ENCODE data around the gene SYS1. TPM values are rescaled to one million over a fixed set of nuclear protein-coding genes. Genes with fewer than 3 reads are reported as not detected.

Gene SYS1
- total and polyA plus RNA-seq, 2 donors (not counting 1 experiment from before 2014, with no cell fraction given): 25.3 to 57.7 TPM

DNA sequence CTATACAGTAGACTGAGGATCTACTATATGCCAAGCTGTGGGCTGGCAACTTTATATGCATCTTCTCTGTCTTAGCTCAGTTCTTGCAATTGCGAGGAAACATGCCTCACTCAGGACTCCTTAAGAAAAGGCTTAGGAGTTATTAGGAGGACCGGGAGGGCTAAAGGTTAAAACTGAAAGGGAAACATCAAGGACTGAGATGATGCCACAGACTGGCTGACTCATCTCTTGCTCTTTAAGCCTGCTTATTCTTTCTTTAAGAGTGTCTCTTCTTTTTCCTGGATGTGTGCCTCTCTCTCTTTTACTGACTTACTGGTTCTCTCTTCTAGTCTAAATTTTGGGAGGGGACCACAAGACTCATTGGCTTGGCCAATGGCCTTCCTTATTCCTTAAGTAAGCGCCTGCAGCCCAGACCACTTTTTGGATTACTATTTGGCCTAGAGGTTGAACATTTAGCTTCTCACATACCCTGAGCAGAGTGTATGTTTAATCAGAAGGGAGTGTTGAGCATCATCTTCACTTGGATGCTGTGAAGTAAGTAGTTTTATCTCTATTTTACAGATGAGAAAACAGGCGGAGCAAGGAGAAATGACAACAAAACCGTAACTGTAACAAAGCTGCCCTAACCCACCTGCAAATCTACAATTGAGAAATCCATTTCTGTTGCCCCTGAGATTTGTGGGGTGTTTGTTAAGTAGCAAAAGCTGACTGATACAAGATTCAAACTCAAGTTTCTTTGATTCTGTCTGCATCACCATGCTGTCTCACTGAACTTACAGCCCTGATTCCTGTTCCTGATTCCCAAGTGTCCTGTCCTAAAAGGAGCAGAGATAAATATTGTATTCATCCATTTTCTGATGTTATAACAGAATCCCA lies 7.5 kb upstream of the SYS1 start:
- TF ChIP-seq EZH2 (IDR thresholded peaks at IDR 0.05; ENCODE audit: borderline replicate concordance, insufficient read depth, low read depth, low read length, poor library complexity, severe bottlenecking) (no peak), CTCF (IDR thresholded peaks at IDR 0.05) (no peak)
- POLR2A ChIA-PET: no interaction called here
- H3K79me2 ChIP-seq (ENCODE audit: control insufficient read depth, insufficient read depth, low read length): no peaks in the 10 kb centered on the region
- CTCF ChIA-PET: interaction anchor here (1.2 kb wide), 1 partner anchor 33 kb away, joined by 3 read pairs; no protein-coding TSS in a partner anchor
- ATAC-seq (ENCODE audit: low read depth) (no peak), DNase-seq (no peak)
- no peaks in the 10 kb centered on the region for H3K4me1 ChIP-seq (ENCODE audit: control insufficient read depth in 2 of 2, insufficient read depth in 2 of 2, low read length in 2 of 2)
- H2AFZ ChIP-seq (ENCODE audit: insufficient read depth, low read depth, low read length, poor library complexity, severe bottlenecking): no peak overlapping the region
- Mint-ChIP-seq H3K27me3 (no peaks in the 10 kb centered on the region), H3K4me3 (no peak overlapping the region), H3K4me1 (no peaks in the 10 kb centered on the region), H3K9me3 (ENCODE audit: insufficient read depth) (no peaks in the 10 kb centered on the region), H3K27ac (no peak overlapping the region)
- no peaks in the 10 kb centered on the region for H4K20me1 ChIP-seq (ENCODE audit: control insufficient read depth, insufficient read depth, low read length, poor library complexity, severe bottlenecking)
- no peak overlapping the region for H3K9ac ChIP-seq (ENCODE audit: low read length)
- H3K4me3 ChIP-seq (ENCODE audit: control extremely low read depth in 1 of 5, extremely low read depth in 1 of 5, insufficient read depth in 1 of 5, low read depth in 2 of 5, low read length in 4 of 5): no peak overlapping the region
- no peak overlapping the region for H3K27ac ChIP-seq (ENCODE audit: low read length in 2 of 2)
- no peak overlapping the region for H3K4me2 ChIP-seq (replicated peaks; ENCODE audit: low read depth, low read length, poor library complexity, severe bottlenecking)
- peaks cover 0 to 5% (median 0%) of the 10 kb centered on the region in 4 experiments for H3K27me3 ChIP-seq (replicated peaks in 1 of 4; ENCODE audit: control extremely low read depth in 1 of 4, control insufficient read depth in 3 of 4, insufficient read depth in 4 of 4, low read length in 3 of 4)
- intact Hi-C loops (cut with micrococcal nuclease): no loop called here
- WGBS (ENCODE audit: insufficient coverage): no CpG with 5 or more reads among the region's 5 CpGs
- H3K9me3 ChIP-seq (ENCODE audit: control extremely low read depth in 1 of 3, control insufficient read depth in 2 of 3, insufficient read depth in 1 of 3, low read length in 2 of 3): no peaks in the 10 kb centered on the region
- H3K36me3 ChIP-seq (replicated peaks in 1 of 2; ENCODE audit: control extremely low read depth in 1 of 2, control insufficient read depth in 1 of 2, extremely low read depth in 1 of 2, insufficient read depth in 2 of 2, low read length in 1 of 2): no peaks in the 10 kb centered on the region

Data from B cell (primary cell).